Measurements from ENCODE around the gene FLYWCH2.
"Not testable (repeated sequence)": the region's sequence is repeated elsewhere in the genome, so short reads cannot be mapped to it uniquely, and the experiment has no call there.

The FLYWCH2 gene

DNA sequence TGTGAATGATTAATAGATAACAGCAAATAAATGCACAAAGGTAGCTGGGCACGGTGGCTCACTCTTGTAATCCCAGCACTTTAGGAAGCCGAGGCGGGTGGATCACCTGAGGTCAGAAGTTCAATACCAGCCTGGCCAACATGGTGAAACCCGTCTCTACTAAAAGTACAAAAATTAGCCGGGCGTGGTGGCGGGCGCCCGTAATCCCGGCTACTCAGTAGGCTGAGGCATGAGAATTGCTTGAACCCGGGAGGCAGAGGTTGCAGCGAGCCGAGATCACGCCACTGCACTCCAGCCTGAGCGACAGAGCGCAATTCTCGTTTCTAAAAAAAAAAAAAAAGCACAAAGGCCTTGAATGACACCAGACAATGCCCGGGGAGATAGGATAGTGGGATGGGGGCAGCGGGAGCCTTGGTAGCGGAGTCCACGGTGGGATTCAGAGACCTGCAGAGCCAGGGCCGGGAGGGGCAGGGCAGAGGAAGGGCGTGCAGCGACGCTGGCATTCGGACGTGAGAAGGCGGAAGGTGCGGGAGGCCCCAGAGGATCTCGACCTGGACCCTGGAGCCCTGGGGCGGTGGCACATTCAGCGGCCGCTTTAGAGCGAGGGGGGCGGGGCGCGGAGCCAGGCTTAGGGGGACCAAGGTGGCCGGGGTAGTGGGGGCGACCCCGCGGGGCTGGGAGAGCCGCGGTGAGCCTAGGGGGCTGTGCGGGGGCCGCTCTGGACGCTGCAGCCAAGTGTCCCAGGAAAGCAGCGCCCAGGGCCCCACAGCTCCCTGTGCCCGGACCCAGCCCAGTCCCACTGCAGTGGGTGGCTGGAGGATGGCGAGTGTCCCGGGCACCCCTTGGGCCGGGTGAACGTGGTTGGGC, 999 bp upstream of the FLYWCH2 start:
- H3K4me3 ChIP-seq (ENCODE audit: low read depth, low read length), result peak overlapping the region; percentile 82

DNA sequence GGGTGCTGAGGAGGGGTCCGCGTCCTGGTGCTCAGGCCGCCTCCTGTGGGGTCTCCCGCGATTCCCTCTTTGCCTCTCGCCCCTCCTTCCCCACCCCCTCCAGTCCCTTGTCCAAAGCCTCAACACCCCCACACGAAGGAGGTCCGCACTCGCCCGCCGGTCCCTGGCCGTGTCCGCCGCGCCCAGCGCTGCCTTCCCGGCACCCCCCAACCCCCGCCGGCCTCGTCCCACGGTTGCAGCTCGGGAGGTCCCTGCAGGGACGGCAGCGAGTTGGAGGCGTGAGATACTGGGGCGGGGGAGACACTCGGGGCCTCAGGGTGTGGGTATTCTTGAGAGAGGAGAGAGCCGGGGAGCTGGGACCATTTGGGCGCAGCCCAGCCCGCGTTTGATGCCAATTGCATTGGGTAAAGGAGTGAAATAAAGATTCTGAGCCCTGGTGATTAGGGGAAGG, 468 bp downstream of the FLYWCH2 start:
- H3K4me3 ChIP-seq (ENCODE audit: low read depth, low read length), result peak overlapping the region; percentile 82

DNA sequence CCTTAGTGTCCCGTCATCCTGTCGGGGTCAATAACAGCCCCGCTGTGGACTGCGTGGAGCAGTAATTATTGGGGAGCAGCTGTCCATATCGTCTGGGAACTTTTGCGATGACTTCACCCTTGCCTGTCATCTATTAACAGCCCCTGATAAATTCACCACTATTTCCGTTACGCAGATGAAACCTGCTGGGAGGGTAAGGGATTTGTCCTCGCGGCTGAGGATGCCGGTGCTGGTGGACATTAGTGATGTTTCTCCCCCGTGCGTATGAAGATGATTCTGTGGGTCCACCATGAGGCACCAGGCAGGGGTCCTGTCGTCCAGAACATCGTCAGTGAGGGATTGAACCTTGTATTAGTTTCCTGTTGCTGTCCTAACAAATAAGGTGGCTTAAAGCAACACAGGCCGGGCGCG, 1.0 kb downstream of the FLYWCH2 start:
- peak overlapping the region; percentile 82 for H3K4me3 ChIP-seq (ENCODE audit: low read depth, low read length)

DNA sequence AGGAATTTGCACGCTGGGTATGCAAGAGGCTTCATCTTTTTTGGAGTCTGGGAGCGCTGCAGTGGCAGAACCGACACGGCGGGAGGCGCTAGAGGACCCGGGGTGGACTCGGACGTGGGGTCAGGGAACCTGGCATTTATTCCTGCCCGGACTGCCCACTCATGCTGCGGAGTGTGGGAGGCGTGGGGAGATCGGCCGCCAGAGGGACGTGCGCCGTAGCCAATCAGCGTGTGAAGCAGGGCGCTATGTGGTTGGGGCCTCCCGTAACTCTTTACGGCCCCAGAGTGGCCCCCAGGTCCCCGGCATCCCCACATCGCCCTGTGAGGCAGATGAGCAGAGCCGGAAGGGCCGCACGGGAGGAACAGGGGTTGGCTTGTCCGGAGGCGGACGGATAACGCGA, 11.2 kb downstream of the FLYWCH2 start:
- no peak overlapping the region for H3K4me3 ChIP-seq (ENCODE audit: low read depth, low read length)

DNA sequence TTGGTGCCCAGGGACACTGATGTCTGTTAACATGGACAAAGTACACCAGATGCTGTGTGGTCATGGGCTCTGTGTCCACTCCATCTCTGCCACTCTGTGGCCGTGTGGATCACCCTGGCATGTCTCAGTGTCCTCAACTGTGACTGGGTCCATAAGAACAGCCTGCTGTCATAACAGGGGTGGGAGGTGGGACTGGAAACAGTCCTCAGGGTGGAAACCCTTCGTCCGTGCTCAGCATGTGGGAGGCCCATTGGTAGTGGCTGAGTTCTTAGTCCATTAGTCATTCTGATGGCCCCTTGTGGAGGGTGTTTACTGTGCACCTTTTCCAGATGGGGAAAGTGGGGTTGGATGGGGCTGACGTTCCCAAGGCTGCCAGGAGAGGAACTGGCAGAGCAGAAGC, 12.8 kb downstream of the FLYWCH2 start:
- no peak overlapping the region for H3K4me3 ChIP-seq (ENCODE audit: low read depth, low read length)

DNA sequence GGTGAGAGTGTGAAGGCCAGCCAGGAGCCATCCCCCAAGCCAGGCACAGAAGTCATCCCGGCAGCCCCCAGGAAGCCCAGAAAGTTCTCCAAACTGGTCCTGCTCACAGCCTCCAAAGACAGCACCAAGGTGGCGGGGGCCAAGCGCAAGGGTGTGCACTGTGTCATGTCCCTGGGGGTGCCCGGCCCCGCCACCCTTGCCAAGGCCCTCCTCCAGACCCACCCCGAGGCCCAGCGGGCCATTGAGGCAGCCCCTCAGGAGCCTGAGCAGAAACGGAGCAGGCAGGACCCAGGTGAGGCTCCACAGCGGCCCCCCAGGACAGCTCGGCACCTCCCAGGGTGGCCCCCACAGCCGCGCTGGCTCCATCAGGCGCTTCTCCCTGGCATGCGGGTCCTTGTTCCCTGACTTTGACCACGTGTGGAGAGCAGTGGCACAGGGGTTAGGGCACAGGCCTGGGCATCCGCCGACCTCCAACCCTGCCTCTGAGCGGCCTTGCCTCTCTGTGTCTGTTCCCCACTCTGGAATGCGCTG, 13.5 kb downstream of the FLYWCH2 start:
- no peak overlapping the region for H3K4me3 ChIP-seq (ENCODE audit: low read depth, low read length)

DNA sequence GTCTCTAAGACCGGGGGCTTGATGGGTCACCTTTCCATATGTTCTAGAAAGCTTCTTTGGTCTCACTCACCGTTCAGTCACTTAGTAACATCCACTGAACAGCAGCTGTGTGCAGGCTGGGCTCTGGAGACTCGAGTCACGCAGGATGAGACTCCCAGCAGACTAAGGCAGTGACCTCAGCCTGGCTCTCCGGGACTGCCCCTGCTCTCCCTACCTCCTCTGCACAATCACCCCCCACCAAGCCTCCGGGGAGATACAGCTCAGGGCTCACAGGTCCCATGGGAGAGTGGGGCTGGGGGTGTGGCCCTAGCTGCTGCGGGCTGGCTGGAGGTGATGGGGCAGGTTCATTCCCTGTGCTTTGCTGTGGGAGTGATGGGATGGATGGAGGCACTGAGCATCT, 14.1 kb downstream of the FLYWCH2 start:
- no peak overlapping the region for H3K4me3 ChIP-seq (ENCODE audit: low read depth, low read length)

DNA sequence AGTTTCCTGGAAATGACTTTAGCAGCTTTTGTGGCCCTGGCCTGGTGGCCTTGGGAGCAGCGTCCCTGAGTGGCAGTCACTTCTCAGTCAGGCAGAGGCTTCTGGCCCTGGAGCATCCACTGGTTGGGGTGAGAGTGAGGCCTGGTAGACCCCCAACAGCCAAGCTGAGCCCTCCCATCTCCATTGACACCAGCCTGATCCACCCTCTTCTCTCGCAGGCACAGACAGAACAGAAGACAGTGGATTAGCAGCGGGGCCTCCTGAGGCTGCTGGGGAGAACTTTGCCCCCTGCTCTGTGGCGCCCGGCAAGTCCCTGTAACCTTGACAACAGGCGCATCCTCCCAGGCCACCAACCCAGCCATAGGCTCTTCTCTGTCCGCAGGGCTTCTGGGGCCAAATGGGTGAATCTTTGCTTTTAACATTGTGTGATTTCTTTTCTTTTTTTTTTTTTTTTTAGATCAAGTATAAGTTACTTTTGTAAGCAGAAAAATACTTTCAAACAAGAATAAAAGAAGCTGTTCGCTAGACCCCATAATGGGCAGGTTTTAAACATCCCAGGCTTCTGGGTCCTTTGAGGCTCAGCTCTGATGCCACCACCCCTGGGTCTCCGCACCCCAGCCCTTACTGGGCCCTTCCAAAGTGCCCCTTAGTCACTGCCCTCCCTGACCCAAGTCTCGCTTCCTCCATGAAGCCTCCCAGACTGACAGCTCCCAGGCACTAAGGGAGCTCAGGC, 16.0 kb downstream of the FLYWCH2 start:
- H3K4me3 ChIP-seq (ENCODE audit: low read depth, low read length), result no peak overlapping the region

DNA sequence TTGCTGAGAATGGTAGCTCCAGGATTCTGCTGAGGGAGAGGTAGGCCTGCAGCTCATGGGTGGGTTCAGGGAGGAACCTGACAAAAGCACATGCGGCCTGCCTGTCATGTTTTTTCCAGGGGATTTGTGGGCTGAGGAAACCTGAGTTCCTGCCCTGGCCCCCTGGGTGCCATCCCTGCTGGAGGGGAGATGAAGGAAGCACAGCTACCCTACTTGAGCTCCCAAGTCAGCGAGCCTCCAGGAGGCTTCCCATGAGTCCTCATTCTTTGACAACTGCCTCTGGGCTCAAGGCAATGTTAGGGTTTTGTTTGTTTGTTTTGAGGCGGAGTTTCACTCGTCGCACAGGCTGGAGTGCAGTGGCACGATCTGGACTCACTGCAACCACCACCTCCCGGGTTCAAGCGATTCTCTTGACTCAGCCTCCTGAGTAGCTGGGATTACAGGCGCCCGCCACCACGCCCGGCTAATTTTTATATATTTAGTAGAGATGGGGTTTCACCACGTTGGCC, 16.6 kb downstream of the FLYWCH2 start:
- H3K4me3 ChIP-seq (ENCODE audit: low read depth, low read length), result no peak overlapping the region

DNA sequence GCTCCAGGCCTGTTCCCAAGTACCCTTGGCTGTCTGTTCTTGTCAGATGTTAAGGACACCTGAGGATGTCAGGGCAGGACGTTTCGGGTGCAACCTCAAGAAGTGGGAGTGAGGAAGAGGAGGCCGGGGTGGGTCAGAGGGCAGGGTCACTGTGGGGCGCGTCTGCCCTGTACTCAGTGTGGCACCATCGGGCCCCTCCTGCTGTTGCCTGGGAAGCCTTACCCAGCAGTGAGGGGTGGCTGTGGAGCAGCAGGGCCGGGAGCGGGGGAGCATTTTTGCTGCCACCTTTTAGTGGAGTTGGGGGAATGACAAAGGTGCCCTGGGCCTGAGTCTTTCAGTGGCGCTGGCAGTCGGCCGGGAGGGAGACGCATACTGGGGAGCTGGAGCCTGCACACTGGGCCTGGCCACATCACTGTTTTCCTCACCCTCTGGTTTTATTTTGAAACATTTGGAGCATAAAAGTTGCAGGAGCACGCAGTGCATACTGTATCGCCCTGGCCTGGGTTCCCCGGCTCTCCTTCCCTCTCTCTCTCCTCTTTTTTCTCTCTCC, 17.6 kb downstream of the FLYWCH2 start:
- H3K4me3 ChIP-seq (ENCODE audit: low read depth, low read length), result no peak overlapping the region

DNA sequence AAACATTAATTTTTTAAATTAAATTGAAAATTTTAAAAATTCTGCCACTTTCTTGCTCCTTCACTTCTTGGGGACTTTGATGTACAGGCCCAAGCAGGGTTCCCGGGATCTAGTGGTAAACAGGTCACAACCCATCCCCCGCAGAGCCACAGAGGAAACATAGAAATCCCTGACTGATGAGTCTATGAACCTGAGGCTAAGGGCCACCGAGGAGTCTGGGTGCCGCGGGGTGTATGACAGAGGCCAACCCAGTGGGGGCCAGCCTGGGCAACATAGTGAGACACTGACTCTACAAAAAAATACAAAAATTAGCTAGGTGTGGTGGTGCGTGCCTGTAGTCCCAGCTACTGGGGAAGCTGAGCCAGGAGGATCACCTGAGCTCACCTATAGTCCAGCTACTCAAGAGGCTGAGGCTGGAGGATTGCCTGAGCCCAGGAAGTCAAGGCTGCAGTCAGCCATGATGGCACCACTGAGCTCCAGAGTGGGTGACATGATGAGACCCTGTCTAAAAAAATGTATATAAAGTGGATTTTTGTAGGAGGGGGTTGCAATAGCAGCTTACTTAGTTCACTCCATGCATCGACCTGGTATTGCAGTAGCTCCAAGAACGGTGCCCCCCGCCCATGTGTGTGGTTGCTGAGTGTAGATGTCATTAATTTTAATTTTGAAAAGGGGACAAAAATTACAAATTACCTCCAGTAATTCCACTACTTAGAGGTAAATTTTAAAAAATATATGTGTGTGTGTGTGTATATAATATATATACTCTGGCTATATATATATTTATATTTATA, 19.5 kb downstream of the FLYWCH2 start:
- no peak overlapping the region for H3K4me3 ChIP-seq (ENCODE audit: low read depth, low read length)

DNA sequence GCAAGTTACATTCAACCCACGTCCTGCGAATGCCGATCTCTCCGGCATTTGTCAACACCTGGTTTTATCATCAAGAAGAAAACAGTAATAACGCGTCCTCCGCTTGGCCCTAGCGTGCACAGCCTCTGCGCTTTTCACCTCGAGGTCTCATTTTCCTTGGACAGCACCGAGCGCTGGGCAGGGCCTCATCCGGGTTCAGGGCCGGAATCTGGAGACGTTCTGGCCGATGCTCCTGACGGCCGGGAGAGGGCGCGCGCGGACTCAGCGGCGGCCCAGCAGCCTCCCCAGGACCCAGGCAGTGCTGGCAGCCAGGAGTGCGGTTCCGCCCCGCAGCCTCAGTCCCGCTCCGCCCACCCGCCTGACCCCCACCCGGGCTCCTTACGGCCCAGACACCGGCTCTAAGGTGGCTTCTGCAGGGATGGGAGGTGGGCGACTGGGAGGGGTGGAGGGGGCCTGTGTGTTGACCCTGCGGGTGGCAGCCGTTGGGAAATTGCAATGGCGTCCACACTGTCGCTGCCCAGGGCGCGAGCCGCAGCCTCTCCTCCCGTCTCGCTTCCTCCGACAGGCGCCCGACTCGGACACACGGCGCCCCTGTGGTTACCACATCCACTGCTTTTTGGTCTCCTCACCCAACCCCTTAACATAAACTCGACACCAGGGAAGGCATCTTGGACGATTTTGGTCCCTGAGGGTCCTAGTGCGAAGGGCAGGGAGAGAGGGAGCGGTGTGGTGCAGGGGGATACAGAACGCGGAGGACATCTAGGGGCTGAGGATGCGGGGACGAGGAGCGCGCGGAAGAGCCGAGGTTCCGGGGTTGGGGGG, 21.3 kb downstream of the FLYWCH2 start:
- H3K4me3 ChIP-seq (ENCODE audit: low read depth, low read length), result peak overlapping the region; percentile 83

DNA sequence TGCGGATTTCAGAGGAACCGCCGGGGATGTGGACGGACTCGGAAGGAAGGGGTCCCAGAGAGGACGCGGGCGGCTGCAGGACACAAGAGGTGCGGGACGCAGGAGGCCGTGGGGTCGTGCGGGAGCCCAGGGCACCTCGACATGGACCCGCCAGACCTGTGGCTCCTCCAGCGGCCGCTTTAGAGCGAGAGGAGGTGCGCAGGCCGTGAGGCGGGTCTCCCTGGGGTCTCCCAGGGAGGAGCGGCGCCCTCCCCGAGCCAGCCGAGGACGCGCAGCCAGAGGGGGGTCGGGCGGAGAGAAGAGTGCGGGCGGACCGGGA, 21.9 kb downstream of the FLYWCH2 start:
- H3K4me3 ChIP-seq (ENCODE audit: low read depth, low read length), result peak overlapping the region; percentile 83

DNA sequence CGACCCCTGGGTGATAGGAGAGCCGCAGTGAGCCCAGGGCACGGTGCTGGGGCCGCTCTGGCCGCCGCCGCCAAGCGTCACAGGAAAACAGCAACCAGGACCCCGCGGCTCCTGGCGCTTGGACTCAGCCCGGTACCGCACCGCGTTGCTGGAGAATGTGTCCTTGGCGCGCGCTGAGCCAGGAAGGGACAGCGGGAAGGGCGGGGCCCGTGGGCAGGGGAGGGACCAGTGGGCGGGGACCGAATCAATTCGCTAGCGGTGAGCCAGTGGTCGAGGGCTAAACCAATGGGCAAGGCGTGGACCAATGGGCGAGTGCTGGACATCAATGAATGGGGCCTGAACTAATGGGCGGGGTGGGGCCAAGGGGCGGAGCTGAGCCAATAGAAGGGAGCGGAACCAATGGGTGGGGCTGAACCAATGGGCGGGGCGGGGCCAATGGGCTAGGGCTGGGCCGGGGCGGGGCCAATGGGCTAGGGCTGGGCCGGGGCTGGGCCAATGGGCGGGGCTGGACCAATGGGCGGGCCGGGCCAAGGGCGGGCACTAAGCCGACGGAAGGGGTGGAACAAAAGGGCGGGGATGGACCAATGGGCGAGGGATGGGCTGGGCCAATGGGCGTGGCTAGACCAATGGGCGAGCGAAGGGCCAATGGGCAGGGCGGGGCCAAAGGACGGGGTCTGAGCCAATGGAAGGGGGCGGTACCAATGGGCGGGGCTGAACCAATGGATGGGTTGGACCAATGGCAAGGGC, 22.4 kb downstream of the FLYWCH2 start:
- peak overlapping the region; percentile 83 for H3K4me3 ChIP-seq (ENCODE audit: low read depth, low read length)

DNA sequence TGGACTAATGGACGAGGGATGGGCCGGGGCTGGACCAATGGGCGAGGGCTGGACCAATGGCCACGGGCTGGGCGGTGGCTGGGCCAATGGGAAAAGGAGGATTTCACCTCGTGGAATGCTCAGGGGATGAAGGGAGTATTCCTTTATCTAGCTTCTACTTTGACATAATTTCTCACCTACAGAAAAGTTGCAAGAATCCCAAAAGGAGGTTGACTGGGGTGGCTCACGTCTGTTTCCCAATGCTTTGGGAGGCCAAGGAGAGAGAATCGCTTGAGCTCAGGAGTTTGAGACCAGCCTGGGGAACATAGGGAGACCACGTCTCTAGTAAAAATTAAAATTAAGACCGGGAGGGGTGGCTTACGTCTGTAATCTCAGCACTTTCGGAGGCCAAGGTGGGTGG, 23.0 kb downstream of the FLYWCH2 start:
- no peak overlapping the region for H3K4me3 ChIP-seq (ENCODE audit: low read depth, low read length)

DNA sequence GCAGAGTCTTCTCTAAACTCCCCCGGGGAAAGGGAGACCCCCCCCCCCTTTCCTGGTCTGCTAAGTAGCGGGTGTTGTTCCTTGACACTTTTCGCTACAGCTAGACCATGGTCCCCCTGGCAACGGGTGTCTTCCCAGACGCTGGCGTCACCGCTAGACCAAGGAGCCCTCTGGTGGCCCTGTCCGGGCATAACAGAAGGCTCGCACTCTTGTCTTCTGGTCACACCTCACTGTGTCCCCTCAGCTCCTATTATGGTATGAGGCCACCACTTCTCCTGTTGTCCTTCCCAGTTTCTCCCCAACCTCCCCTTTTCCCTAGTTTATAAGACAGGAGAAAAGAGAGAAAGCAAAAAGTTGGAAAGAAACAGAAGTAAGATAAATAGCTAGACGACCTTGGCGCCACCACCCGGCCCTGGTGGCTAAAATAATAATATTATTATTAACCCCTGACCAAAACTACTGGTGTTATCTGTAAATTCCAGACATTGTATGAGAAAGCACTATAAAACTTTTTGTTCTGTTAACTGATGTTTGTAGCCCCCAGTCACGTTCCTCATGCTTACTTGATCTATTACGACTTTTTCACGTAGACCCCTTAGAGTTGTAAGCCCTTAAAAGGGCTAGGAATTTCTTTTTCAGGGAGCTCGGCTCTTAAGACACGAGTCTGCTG, 24.2 kb downstream of the FLYWCH2 start:
- not testable (repeated sequence) for H3K4me3 ChIP-seq (ENCODE audit: low read depth, low read length)

DNA sequence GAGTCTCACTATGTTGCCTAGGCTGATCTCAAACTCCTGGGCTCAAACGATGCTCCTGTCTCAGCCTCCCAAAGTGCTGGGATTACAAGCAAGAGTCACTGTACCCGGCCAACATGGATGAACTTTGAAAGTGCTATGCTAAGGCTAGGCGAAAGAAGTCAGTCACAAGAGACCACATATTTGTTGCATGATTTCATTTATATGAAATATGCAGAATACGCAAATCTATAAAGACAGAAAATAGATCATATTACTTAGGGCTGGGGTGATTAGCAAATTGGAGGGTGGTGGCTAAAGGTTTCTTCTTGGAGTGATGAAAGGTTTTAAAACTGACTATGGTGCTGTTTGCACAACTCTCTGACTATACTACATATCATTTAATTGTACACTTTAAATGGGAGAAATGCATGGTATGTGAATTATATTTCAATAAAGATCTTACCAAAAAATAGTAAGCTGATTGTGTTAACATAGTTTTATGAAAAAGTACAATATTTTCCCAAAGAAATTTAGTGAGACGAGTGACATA, 27.5 kb downstream of the FLYWCH2 start:
- H3K4me3 ChIP-seq (ENCODE audit: low read depth, low read length), result no peak overlapping the region

DNA sequence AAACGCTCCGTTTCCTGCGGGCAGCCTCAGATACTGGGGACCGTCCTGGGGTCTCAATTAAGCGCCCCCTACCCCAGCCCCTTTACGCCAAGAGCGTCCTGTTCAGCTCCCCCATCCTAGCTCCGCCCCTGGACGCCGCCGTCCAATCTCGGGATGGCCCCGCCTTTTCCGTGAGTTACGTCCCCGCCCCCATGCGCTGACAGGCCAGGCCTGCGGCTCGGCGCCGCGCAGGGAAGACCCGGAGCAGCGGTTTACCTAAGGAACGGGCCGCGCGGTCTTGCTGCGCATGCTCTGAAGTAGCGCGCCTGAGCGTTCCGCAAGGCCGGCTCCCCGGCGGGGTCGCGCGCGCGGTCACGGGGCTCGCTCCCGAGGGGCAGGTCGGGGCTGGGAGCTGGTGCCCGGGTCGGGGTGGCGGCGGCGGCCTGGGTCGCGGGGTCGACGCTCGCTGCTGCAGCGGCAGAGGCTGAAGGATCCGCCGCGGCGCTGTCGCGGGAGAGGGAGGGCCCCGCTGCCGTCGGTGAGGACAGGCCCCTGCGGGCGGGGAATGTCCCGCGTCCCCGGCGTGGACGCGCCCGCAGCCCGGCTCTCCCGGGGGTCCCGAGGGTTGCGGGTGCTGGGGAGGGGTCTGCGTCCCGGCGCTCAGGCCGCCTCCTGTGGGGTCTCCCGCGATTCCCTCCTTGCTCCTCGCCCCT, 28.8 kb downstream of the FLYWCH2 start, which contains the start of gene FLYWCH1:
Gene FLYWCH1 (plus strand): TSS at position 294 of the 692 bp plus-strand sequence. CDS start 17,755 bp downstream, outside the sequence.
- peak within 1 kb of the TSS; percentile 74 for H3K4me3 ChIP-seq (ENCODE audit: low read depth, low read length)
